Prostate gland (tissue), 2 donors: ENCODE data around the gene ABCA2. TPM values are rescaled to one million over a fixed set of nuclear protein-coding genes. Genes with fewer than 3 reads are reported as not detected.

ENCODE experiments used
- DNase-seq: peaks from one replicate; pipeline ENCODE4 v3.0.0-alpha.2; 2019; ENCODE audit warnings: low spot score
- H3K27ac ChIP-seq, 2 donors: fragments of 200-600 bp; sonication (generic); 2 replicates each; pipeline ENCODE4 v1.5.1; 2017 to 2019
- H3K27me3 ChIP-seq: fragments of 200-600 bp; sonication (generic); replicated peaks from 2 replicates; pipeline ENCODE4 v1.5.1; 2019; ENCODE audit not compliant: insufficient read depth
- H3K36me3 ChIP-seq, 2 donors: fragments of 200-600 bp; sonication (generic); 1 replicate in 1 of 2; 2 replicates in 1 of 2; pipeline versions ENCODE4 v1.5.1 to v1.8.1; 2017 to 2019
- H3K4me1 ChIP-seq: fragments of 200-600 bp; sonication (generic); replicated peaks from 2 replicates; pipeline ENCODE4 v1.5.1; 2019
- H3K4me3 ChIP-seq, 2 donors: fragments of 200-600 bp; sonication (generic); 2 replicates each; pipeline ENCODE4 v1.5.1; 2017 to 2019
- H3K9me3 ChIP-seq: fragments of 200-600 bp; sonication (generic); 2 replicates; pipeline ENCODE4 v1.5.1; 2017
- POLR2A ChIP-seq: fragments of 450-650 bp; IDR thresholded peaks from one replicate; pipeline ENCODE4 v1.6.1; 2016; ENCODE audit warnings: antibody characterized with exemption, mild to moderate bottlenecking
- POLR2AphosphoS5 ChIP-seq: sonication (generic); formaldehyde crosslinking; IDR thresholded peaks from one replicate; pipeline ENCODE4 v1.6.1; 2017; ENCODE audit warnings: antibody characterized with exemption
- WGBS: methylation state at CpG from one replicate; pipeline ENCODE4 v1.1.5; 2018; 5-methylcytosine and 5-hydroxymethylcytosine counted together
- intact Hi-C: fragments of 100-400 bp; cut with DNase I; formaldehyde crosslinking; loops from one replicate; pipeline ENCODE4 v1.14.2; 2022
- total RNA-seq, 2 donors: library from RNA; depleted of rRNA; stranded (reverse); fragments of >200 nt; gene quantifications; one replicate each; pipeline ENCODE4 v1.1.0, GENCODE V29; 2016
- TF ChIP-seq, protein P1 (sequence below), 4 experiments: fragments of 200-600 bp in 2 of 4; fragments of 450-650 bp in 2 of 4; sonication (generic) in 2 of 4; IDR thresholded peaks; 1 replicate in 3 of 4; 2 replicates in 1 of 4; pipeline ENCODE4 v1.5.1; 2016 to 2019; ENCODE audit warnings: antibody characterized with exemption in 4 of 4, mild to moderate bottlenecking in 2 of 4, moderate library complexity in 2 of 4

ABCA2 gene
- total RNA-seq, 2 donors from 2014 or later = 27.4 to 79.1 TPM

DNA sequence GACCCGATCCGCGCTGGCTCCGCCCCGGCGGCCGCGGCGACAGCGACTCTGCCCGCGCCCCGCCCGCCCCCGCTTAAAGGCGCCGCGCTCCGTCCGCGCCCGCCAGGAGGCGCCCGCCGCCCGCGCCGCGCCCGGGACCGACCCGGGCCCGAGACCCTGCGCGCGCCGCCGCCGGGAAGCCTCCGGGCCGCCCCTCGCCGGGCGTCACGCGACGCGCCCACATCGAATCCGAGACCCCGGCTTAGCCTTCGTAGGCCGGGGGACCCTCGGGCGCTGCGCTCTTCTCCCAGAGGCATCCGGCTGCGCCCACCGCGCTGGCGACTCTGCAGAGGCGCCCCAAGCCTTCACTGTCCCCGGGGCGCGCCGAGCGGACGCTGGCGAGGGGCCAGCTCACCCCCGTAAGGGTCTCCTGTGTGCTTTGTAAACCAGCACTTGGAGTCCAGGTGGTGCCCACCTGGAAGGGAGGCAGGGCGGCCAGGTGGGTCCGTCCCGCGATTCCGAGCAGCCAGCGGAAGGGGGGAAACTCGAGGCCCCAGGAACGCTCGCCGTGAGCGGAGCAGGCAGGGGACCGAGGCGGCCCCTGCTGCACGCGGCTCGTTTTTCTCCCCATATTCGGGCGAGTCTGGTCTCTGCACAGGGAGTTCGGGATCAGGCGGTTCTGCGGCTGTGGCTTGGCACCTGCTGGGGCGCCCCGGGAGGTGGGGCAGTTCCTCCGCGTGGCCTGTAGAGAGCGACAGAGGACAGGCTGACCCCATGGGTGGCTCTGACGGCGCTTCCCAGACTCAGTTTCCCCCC, 423 bp upstream of the ABCA2 start:
- DNase-seq = peak; percentile 58
- H3K9me3 ChIP-seq = no peaks in the 10 kb centered on the region
- peaks cover 32% of the 10 kb centered on the region for H3K4me1 ChIP-seq
- under 1% methylated on average over 51 of the region's 98 CpGs for WGBS
- peak overlapping the region; percentile 51 to 52 for H3K4me3 ChIP-seq
- intact Hi-C loops = no loop called here
- TF ChIP-seq POLR2A (no peak), POLR2AphosphoS5 (peak; percentile 9)
- TF ChIP-seq, protein P1, sequence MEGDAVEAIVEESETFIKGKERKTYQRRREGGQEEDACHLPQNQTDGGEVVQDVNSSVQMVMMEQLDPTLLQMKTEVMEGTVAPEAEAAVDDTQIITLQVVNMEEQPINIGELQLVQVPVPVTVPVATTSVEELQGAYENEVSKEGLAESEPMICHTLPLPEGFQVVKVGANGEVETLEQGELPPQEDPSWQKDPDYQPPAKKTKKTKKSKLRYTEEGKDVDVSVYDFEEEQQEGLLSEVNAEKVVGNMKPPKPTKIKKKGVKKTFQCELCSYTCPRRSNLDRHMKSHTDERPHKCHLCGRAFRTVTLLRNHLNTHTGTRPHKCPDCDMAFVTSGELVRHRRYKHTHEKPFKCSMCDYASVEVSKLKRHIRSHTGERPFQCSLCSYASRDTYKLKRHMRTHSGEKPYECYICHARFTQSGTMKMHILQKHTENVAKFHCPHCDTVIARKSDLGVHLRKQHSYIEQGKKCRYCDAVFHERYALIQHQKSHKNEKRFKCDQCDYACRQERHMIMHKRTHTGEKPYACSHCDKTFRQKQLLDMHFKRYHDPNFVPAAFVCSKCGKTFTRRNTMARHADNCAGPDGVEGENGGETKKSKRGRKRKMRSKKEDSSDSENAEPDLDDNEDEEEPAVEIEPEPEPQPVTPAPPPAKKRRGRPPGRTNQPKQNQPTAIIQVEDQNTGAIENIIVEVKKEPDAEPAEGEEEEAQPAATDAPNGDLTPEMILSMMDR (IDR thresholded peaks at IDR 0.05) = peak in 3 of 4 experiments; percentile 8 to 65 (median 48)
- no peaks in the 10 kb centered on the region for H3K27me3 ChIP-seq
- H3K27ac ChIP-seq = peak overlapping the region; percentile 50 to 60
- H3K36me3 ChIP-seq = no peaks in the 10 kb centered on the region

DNA sequence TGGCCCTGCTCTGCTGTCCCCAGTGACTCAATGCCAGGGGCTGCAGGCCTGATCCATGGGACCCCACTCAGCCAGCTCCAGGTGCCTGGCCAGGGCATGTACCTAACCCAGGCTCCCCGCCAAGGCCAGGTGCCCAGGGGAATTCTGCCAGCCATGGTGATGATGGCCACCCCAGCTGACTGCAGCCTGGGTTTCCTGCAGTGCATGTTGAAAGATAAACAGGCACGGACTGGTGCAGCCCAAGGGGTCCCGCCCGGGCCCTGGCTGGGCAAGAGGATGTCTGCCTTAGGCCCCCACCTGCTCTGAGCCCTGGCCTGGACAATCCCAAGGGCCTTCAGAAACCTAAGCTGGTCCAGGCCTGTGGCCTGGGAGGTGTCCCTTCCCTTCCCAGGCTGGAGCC, 1.2 kb downstream of the ABCA2 start:
- DNase-seq = no peak
- intact Hi-C loops = no loop called here
- peak overlapping the region in 1 of 2 donors; percentile 33 for H3K27ac ChIP-seq
- peaks cover 32% of the 10 kb centered on the region for H3K4me1 ChIP-seq
- H3K9me3 ChIP-seq = no peaks in the 10 kb centered on the region
- no peaks in the 10 kb centered on the region for H3K36me3 ChIP-seq
- TF ChIP-seq, protein P1 (IDR thresholded peaks at IDR 0.05) = no peak
- TF ChIP-seq POLR2A = no peak
- TF ChIP-seq POLR2AphosphoS5 = no peak
- 63% methylated on average over 4 of the region's 4 CpGs for WGBS
- no peaks in the 10 kb centered on the region for H3K27me3 ChIP-seq
- H3K4me3 ChIP-seq = peak overlapping the region; percentile 39 to 51

DNA sequence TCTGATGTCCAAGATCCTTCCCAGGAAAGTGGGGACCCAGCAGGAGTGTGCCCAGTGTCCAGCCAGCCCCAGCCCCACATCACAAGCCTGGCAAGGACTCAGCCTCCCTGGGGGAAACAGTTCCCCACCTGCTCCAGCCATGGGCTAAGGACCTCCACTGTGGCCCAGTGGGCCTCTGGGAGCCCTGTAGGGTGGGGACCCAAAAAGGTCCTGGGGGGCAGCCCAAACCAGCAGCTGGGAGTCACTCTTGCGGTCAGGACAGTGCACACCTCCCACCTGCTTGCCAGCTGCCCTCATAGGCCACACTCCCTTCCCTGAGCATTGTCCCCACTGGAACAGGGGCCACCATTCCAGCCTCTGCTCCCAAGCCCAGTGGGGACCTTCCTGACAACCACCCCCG, 1.7 kb downstream of the ABCA2 start:
- Histone ChIP-seq H3K4me1 (peaks cover 32% of the 10 kb centered on the region), H3K27me3 (no peaks in the 10 kb centered on the region), H3K27ac (no peak overlapping the region), H3K36me3 (no peaks in the 10 kb centered on the region), H3K4me3 (no peak overlapping the region), H3K9me3 (no peaks in the 10 kb centered on the region)
- WGBS = 95% methylated on average over 2 of the region's 2 CpGs
- TF ChIP-seq POLR2AphosphoS5 (no peak), POLR2A (no peak)
- DNase-seq = no peak
- intact Hi-C loops = no loop called here

DNA sequence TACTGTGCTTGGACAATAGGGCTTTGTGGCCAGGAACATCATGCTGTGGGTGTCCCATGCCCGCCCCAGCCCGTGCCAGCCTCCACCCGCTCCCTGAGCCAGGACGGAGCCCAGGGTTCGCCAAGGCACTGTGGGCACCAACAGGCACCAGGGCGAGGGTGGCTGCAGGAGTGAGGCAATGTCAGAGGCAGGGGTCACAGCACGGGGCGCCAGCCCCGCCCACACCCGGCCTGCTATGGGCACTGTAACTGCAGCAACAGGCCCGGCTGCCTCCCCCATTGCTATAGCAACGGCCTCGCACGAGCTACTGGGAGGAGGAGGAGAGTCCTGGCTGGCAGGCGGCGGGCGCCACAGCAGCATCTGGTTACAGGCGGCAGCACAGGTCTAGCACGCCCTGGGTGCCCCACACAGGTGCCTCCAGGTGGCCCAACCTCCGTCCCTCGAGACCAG, 2.5 kb downstream of the ABCA2 start:
- peak; percentile 61 for DNase-seq
- Histone ChIP-seq H3K9me3 (no peaks in the 10 kb centered on the region), H3K27me3 (no peaks in the 10 kb centered on the region), H3K36me3 (no peaks in the 10 kb centered on the region), H3K4me1 (peaks cover 32% of the 10 kb centered on the region), H3K4me3 (no peak overlapping the region), H3K27ac (no peak overlapping the region)
- TF ChIP-seq, protein P1 (IDR thresholded peaks at IDR 0.05) = peak in 2 of 4 experiments; percentile 26 to 39
- peak; percentile 46 for TF ChIP-seq POLR2AphosphoS5
- no peak for TF ChIP-seq POLR2A
- WGBS = 51% methylated on average over 21 of the region's 21 CpGs
- intact Hi-C loops = no loop called here

DNA sequence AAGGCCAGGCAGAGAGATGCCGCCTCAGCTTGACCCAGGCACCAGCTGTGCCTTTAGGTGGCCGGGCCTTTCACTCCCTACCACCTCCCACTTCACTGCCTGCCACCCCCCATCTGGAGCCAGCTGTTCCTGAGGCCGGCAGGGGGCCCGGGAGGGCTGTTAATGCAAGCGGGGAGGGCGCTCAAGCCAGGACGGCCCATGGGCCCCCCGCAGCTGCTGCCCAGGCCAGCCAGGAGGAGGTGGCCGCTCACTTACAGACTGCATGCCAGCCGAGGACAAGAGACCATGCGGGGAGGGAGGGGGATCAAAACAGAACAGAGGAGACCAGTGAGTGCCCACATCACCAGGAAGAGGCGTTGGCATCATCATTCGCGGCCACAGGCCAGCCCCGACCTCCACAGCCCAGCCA, 4.5 kb downstream of the ABCA2 start:
- Histone ChIP-seq H3K4me1 (peaks cover 25% of the 10 kb centered on the region), H3K9me3 (no peaks in the 10 kb centered on the region), H3K36me3 (no peaks in the 10 kb centered on the region), H3K4me3 (no peak overlapping the region), H3K27ac (no peak overlapping the region), H3K27me3 (no peaks in the 10 kb centered on the region)
- 82% methylated on average over 15 of the region's 15 CpGs for WGBS
- intact Hi-C loops = no loop called here
- no peak for TF ChIP-seq POLR2A
- TF ChIP-seq, protein P1 (IDR thresholded peaks at IDR 0.05) = no peak
- TF ChIP-seq POLR2AphosphoS5 = no peak
- DNase-seq = no peak
